HG02973 (cell line): ENCODE results near the gene SLF2.

ENCODE experiments used
- ATAC-seq: cut with Tn5 transposase; IDR thresholded peaks from one replicate; pipeline ENCODE4 v1.9.1; 2021; ENCODE audit warnings: moderate library complexity; ENCODE audit not compliant: unreplicated experiment

Gene SLF2

GRCh38 chr10:100912605-100913469 is at the start of gene SLF2:
Gene SLF2, plus strand, starts transcription at chr10:100912963. Its CDS starts 148 bp downstream, at chr10:100913111.
- ATAC-seq: peak; percentile 88

- ATAC-seq: no peak
These were observed 49.3 kb upstream of the SLF2 start for GRCh38 chr10:100863433-100863832.

- no peak for ATAC-seq
These were observed 48.5 kb upstream of the SLF2 start for GRCh38 chr10:100864036-100864885.

- ATAC-seq: no peak
These were observed 47.8 kb upstream of the SLF2 start for GRCh38 chr10:100864978-100865377.

- ATAC-seq: no peak
These were observed 46.8 kb upstream of the SLF2 start for GRCh38 chr10:100866010-100866409.

GRCh38 chr10:100866575-100867098 is 46.1 kb upstream of the SLF2 start:
- ATAC-seq: no peak

- no peak for ATAC-seq
These were observed 45.4 kb upstream of the SLF2 start for GRCh38 chr10:100867261-100867963.

GRCh38 chr10:100868382-100868781 is 44.4 kb upstream of the SLF2 start:
- ATAC-seq: no peak

- no peak for ATAC-seq
These were observed 43.4 kb upstream of the SLF2 start for GRCh38 chr10:100869399-100869798.

- no peak for ATAC-seq
These were observed 40.5 kb upstream of the SLF2 start for GRCh38 chr10:100872034-100872791.

GRCh38 chr10:100873146-100873826 is 39.5 kb upstream of the SLF2 start:
- no peak for ATAC-seq

GRCh38 chr10:100873827-100874326 is 38.9 kb upstream of the SLF2 start:
- no peak for ATAC-seq

- ATAC-seq: no peak
These were observed 37.9 kb upstream of the SLF2 start for GRCh38 chr10:100874702-100875483.

GRCh38 chr10:100875484-100876166 is 37.1 kb upstream of the SLF2 start:
- no peak for ATAC-seq

- no peak for ATAC-seq
These were observed 35.9 kb upstream of the SLF2 start for GRCh38 chr10:100876585-100877460.

GRCh38 chr10:100877461-100877850 is 35.3 kb upstream of the SLF2 start:
- ATAC-seq: no peak

GRCh38 chr10:100878291-100878910 is 34.4 kb upstream of the SLF2 start:
- ATAC-seq: no peak
